ENCODE data around the gene TCP10L.

DNA sequence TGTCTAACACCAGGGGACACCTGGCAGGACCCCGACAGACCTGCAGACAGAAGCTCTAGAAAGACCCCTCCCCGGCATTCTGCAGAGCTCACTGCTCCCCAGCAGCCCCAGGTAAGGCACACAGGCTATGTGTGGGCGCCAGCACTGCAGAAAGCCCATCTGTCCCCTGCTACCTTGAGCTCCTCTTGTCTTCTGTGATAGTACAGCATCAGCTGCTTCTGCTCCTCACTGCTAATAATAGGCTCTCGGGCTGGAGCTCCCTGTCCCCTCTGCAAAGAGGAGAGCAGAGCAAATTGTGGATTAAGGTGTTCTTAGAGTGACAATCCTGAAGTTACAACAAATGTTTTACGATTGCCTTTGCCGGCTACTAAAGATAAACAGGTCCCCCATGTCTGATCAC, 16.8 kb upstream of the TCP10L start:
- TF ChIP-seq GABPA (IDR thresholded peaks at IDR 0.05; ENCODE audit: low read depth) (no peak), SPI1 (IDR thresholded peaks at IDR 0.05; ENCODE audit: borderline replicate concordance, low read depth) (no peak), POLR2AphosphoS5 (IDR thresholded peaks at IDR 0.05; ENCODE audit: low read depth) (no peak)
- TF ChIP-seq, protein P1, sequence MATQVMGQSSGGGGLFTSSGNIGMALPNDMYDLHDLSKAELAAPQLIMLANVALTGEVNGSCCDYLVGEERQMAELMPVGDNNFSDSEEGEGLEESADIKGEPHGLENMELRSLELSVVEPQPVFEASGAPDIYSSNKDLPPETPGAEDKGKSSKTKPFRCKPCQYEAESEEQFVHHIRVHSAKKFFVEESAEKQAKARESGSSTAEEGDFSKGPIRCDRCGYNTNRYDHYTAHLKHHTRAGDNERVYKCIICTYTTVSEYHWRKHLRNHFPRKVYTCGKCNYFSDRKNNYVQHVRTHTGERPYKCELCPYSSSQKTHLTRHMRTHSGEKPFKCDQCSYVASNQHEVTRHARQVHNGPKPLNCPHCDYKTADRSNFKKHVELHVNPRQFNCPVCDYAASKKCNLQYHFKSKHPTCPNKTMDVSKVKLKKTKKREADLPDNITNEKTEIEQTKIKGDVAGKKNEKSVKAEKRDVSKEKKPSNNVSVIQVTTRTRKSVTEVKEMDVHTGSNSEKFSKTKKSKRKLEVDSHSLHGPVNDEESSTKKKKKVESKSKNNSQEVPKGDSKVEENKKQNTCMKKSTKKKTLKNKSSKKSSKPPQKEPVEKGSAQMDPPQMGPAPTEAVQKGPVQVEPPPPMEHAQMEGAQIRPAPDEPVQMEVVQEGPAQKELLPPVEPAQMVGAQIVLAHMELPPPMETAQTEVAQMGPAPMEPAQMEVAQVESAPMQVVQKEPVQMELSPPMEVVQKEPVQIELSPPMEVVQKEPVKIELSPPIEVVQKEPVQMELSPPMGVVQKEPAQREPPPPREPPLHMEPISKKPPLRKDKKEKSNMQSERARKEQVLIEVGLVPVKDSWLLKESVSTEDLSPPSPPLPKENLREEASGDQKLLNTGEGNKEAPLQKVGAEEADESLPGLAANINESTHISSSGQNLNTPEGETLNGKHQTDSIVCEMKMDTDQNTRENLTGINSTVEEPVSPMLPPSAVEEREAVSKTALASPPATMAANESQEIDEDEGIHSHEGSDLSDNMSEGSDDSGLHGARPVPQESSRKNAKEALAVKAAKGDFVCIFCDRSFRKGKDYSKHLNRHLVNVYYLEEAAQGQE (IDR thresholded peaks at IDR 0.05; ENCODE audit: insufficient replicate concordance, low read depth) = no peak
- TF ChIP-seq, protein P2, sequence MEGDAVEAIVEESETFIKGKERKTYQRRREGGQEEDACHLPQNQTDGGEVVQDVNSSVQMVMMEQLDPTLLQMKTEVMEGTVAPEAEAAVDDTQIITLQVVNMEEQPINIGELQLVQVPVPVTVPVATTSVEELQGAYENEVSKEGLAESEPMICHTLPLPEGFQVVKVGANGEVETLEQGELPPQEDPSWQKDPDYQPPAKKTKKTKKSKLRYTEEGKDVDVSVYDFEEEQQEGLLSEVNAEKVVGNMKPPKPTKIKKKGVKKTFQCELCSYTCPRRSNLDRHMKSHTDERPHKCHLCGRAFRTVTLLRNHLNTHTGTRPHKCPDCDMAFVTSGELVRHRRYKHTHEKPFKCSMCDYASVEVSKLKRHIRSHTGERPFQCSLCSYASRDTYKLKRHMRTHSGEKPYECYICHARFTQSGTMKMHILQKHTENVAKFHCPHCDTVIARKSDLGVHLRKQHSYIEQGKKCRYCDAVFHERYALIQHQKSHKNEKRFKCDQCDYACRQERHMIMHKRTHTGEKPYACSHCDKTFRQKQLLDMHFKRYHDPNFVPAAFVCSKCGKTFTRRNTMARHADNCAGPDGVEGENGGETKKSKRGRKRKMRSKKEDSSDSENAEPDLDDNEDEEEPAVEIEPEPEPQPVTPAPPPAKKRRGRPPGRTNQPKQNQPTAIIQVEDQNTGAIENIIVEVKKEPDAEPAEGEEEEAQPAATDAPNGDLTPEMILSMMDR (IDR thresholded peaks at IDR 0.05; ENCODE audit: insufficient read depth, low read length) = no peak
